Ovary (tissue), 9 donors: Measurements from ENCODE around the gene LRRC23. TPM values are rescaled to one million over a fixed set of nuclear protein-coding genes. Genes with fewer than 3 reads are reported as not detected.
A peak's percentile ranks its signal among the peaks of the same experiment; 100 is the strongest.

Source experiments
- DNase-seq, 5 donors: peaks; one replicate each; pipeline ENCODE4 v3.0.0-alpha.2; 2019 to 2020
- H3K27ac ChIP-seq, 2 donors: fragments of 200-600 bp; one replicate each; pipeline versions ENCODE4 v1.5.1 to v1.8.0; 2019 to 2022
- H3K27me3 ChIP-seq: fragments of 200-600 bp; one replicate; pipeline ENCODE4 v1.8.0; 2022
- H3K36me3 ChIP-seq: fragments of 200-600 bp; sonication (generic); one replicate; pipeline ENCODE4 v1.5.1; 2019
- H3K4me1 ChIP-seq: one replicate; pipeline ENCODE4 v1.8.1; 2013; ENCODE audit warnings: mild to moderate bottlenecking, moderate library complexity; ENCODE audit not compliant: insufficient read depth
- H3K4me3 ChIP-seq: fragments of 200-600 bp; sonication (generic); one replicate; pipeline ENCODE4 v1.5.1; 2017
- H3K9me3 ChIP-seq, 2 donors: fragments of 200-600 bp in 1 of 2; sonication (generic) in 1 of 2; one replicate each; pipeline versions ENCODE4 v1.5.1 to v1.8.1; 2013 to 2019; ENCODE audit warnings: mild to moderate bottlenecking in 1 of 2, moderate library complexity in 1 of 2
- CTCF ChIP-seq, 3 donors: fragments of 450-650 bp in 2 of 3; fragments of 200-600 bp in 1 of 3; IDR thresholded peaks; one replicate each; pipeline versions ENCODE4 v1.5.1 to v1.8.0; 2016 to 2022; ENCODE audit warnings: antibody characterized with exemption in 3 of 3, mild to moderate bottlenecking in 1 of 3
- EP300 ChIP-seq: sonication (generic); formaldehyde crosslinking; IDR thresholded peaks from one replicate; pipeline ENCODE4 v1.6.1; 2017; ENCODE audit warnings: antibody characterized with exemption
- POLR2A ChIP-seq: fragments of 450-650 bp; IDR thresholded peaks from one replicate; pipeline ENCODE4 v1.6.1; 2017; ENCODE audit warnings: antibody characterized with exemption, mild to moderate bottlenecking, moderate library complexity
- WGBS, 3 donors: extraction: QIAGEN DNeasy Blood & Tissue Kit in 1 of 3; methylation state at CpG; one replicate each; pipeline versions ENCODE4 v1.1.5 to v1.1.7; 2013 to 2017; 5-methylcytosine and 5-hydroxymethylcytosine counted together
- intact Hi-C, 4 donors: fragments of 100-400 bp; cut with DNase I; formaldehyde crosslinking; loops; one replicate each; pipeline versions ENCODE4 v1.11.0 to v1.15.1; 2022 to 2023
- polyA plus RNA-seq, 2 donors: library from polyadenylated mRNA; stranded (reverse); fragments of 200-250 nt in 1 of 2; fragments of 350-450 nt in 1 of 2; fragmentation: Illumina TruSeq in 1 of 2; extraction: RNeasy Lipid Tissue Mini Kit (QIAGEN cat#74804) in 1 of 2; gene quantifications; one replicate each; pipeline ENCODE4 v1.2.3, GENCODE V29; 2013 to 2014
- total RNA-seq, 7 donors: library from RNA; depleted of rRNA in 2 of 7; stranded (reverse); fragments of >200 nt in 2 of 7; fragmentation: NEBNext Ultra II Directional in 3 of 7; extraction: Animal tissue kit (Norgen Biotek cat#: 25700) in 3 of 7; gene quantifications; one replicate each; pipeline versions ENCODE4 v1.1.0 to v1.2.4, GENCODE V29; 2016 to 2023
- donor health status: DM: no; HTN: no; CAD: no; lungs with moderate emphysema.
- donor health status: DM: no; HTN: no; CAD: no.
- donor health status: Bipolar disorder and iron deficiency.
- donor health status: DM: yes; HTN: yes; CAD: no.
- donor health status: DM: no; HTN: no; CAD: no.
- donor health status: DM: yes; HTN: yes; CAD: no.

The LRRC23 gene
- total and polyA plus RNA-seq, 9 donors, result 11.2 to 67.6 (median 16.5) TPM

- intact Hi-C loops, result loop anchor here in 3 of 4 donors (5.0 kb wide), 1 partner anchor 163 kb away; no protein-coding TSS in a partner anchor
- no peak overlapping the region for H3K27ac ChIP-seq
These were observed 44.4 kb downstream of the LRRC23 start for GRCh38 chr12:6948873-6949594.

GRCh38 chr12:6950401-6950801 lies 45.8 kb downstream of the LRRC23 start:
- Histone ChIP-seq H3K27ac (no peak overlapping the region), H3K27me3 (no peaks in the 10 kb centered on the region), H3K36me3 (no peaks in the 10 kb centered on the region), H3K4me1 (peaks cover 8% of the 10 kb centered on the region), H3K4me3 (no peak overlapping the region), H3K9me3 (no peaks in the 10 kb centered on the region)
- no peak for TF ChIP-seq CTCF (IDR thresholded peaks at IDR 0.05)
- TF ChIP-seq POLR2A, result no peak
- no peak for TF ChIP-seq EP300
- WGBS, 3 donors, result 84 to 94% (median 90%) methylated on average over 1 of the region's 1 CpG
- peak in 1 of 5 donors; percentile 19 for DNase-seq
- intact Hi-C loops, result no loop called here

More at GRCh38 chr12:6948873-6949594, 44.4 kb downstream of the LRRC23 start:
- no peaks in the 10 kb centered on the region for H3K36me3 ChIP-seq
- 73 to 77% (median 75%) methylated on average over 15 of the region's 15 CpGs for WGBS, 3 donors
- no peaks in the 10 kb centered on the region for H3K27me3 ChIP-seq
- peaks cover 9% of the 10 kb centered on the region for H3K4me1 ChIP-seq
- TF ChIP-seq CTCF (IDR thresholded peaks at IDR 0.05), result no peak
- no peak for TF ChIP-seq EP300
- DNase-seq, result no peak
- H3K9me3 ChIP-seq, result no peaks in the 10 kb centered on the region
- H3K4me3 ChIP-seq, result no peak overlapping the region

- 84 to 91% (median 86%) methylated on average over 25 of the region's 25 CpGs for WGBS, 3 donors
- Histone ChIP-seq H3K9me3 (no peaks in the 10 kb centered on the region), H3K36me3 (no peaks in the 10 kb centered on the region), H3K4me1 (peaks cover 4% of the 10 kb centered on the region), H3K27ac (no peak within 1 kb of the TSS), H3K27me3 (no peaks in the 10 kb centered on the region), H3K4me3 (peak within 1 kb of the TSS; percentile 4)
- DNase-seq, result peak in 1 of 5 donors; percentile 45
- no peak for TF ChIP-seq EP300
- intact Hi-C loops, result no loop called here
These were observed 46.4 kb downstream of the LRRC23 start, which contains the start of gene PTPN6 for GRCh38 chr12:6950811-6951540. TSS of gene PTPN6 (plus strand) at chr12:6951356. CDS start at chr12:6951513, 157 bp downstream.

GRCh38 chr12:6951551-6952120 lies 47.0 kb downstream of the LRRC23 start:
- intact Hi-C loops, result no loop called here
- no peak for TF ChIP-seq EP300
- no peak for TF ChIP-seq CTCF (IDR thresholded peaks at IDR 0.05)
- TF ChIP-seq POLR2A, result no peak
- peak in 1 of 5 donors; percentile 33 for DNase-seq
- H3K9me3 ChIP-seq, result no peaks in the 10 kb centered on the region
- no peaks in the 10 kb centered on the region for H3K27me3 ChIP-seq
- no peaks in the 10 kb centered on the region for H3K4me1 ChIP-seq
- WGBS, 3 donors, result 87 to 91% (median 88%) methylated on average over 20 of the region's 20 CpGs
- H3K27ac ChIP-seq, result no peak overlapping the region
- H3K4me3 ChIP-seq, result peak overlapping the region; percentile 4
- no peaks in the 10 kb centered on the region for H3K36me3 ChIP-seq
